SK-N-SH (cell line): ENCODE measurements around the gene ENSA. TPM values are rescaled to one million over a fixed set of nuclear protein-coding genes. Genes with fewer than 3 reads are reported as not detected.
"Not testable (repeated sequence)": the region's sequence is repeated elsewhere in the genome, so short reads cannot be mapped to it uniquely, and the experiment has no call there.

ENCODE experiments used
- CTCF ChIA-PET: fragments of 300-600, 350-600 bp; formaldehyde crosslinking; extraction: SDS; loops from one replicate; lab custom pipeline; 2021; lab: Yijun Ruan, JAX
- POLR2A ChIA-PET: fragments of 350-600 bp; sonication (Branson Sonifier 250); formaldehyde crosslinking; extraction: SDS; loops from one replicate; lab custom pipeline; 2020; ENCODE audit warnings: antibody characterized with exemption, inconsistent platforms; lab: Yijun Ruan, JAX
- DNase-seq: peaks from one replicate; pipeline ENCODE4 v3.0.0; 2012
- H2AFZ ChIP-seq: fragments of 200-600 bp; sonication (generic); 2 replicates; pipeline ENCODE4 v1.8.1; 2016; ENCODE audit warnings: antibody characterized with exemption, mild to moderate bottlenecking, low read depth
- H3F3A ChIP-seq: fragments of 200-600 bp; sonication (generic); replicated peaks from 2 replicates; pipeline ENCODE3; 2016; ENCODE audit warnings: antibody characterized with exemption, mild to moderate bottlenecking; ENCODE audit not compliant: insufficient read depth
- H3K27ac ChIP-seq, 2 experiments: fragments of 200-500 bp in 1 of 2; fragments of 200-600 bp in 1 of 2; sonication (Bioruptor generic) in 1 of 2; sonication (generic), shearing (Covaris generic) in 1 of 2; 2 replicates each; pipeline versions ENCODE4 v1.5.1 to v1.6.1; 2014 to 2016; ENCODE audit warnings: low read depth in 2 of 2, inconsistent platforms in 1 of 2, low read length in 1 of 2, mild to moderate bottlenecking in 1 of 2, mixed read lengths in 1 of 2
- H3K27me3 ChIP-seq: fragments of 200-600 bp; sonication (generic), shearing (Covaris generic); 2 replicates; pipeline ENCODE4 v1.6.1; 2016; ENCODE audit warnings: mixed run types; ENCODE audit not compliant: insufficient read depth
- H3K36me3 ChIP-seq, 2 experiments: fragments of 200-500 bp in 1 of 2; fragments of 200-600 bp in 1 of 2; sonication (Bioruptor generic) in 1 of 2; sonication (generic) in 1 of 2; replicated peaks in 1 of 2; 2 replicates each; pipeline versions ENCODE3 to v1.5.1; 2014 to 2016; ENCODE audit warnings: low read length in 1 of 2, mild to moderate bottlenecking in 1 of 2; ENCODE audit not compliant: insufficient read depth in 2 of 2, control insufficient read depth in 1 of 2
- H3K4me1 ChIP-seq, 2 experiments: fragments of 200-500 bp in 1 of 2; fragments of 200-600 bp in 1 of 2; sonication (Bioruptor generic) in 1 of 2; sonication (generic), shearing (Covaris generic) in 1 of 2; 2 replicates each; pipeline versions ENCODE4 v1.5.1 to v1.6.1; 2014 to 2016; ENCODE audit warnings: low read depth in 1 of 2, low read length in 1 of 2, mixed run types in 1 of 2; ENCODE audit not compliant: insufficient read depth in 2 of 2, control insufficient read depth in 1 of 2
- H3K4me2 ChIP-seq: fragments of 200-600 bp; sonication (generic), shearing (Covaris generic); 2 replicates; pipeline ENCODE4 v1.6.1; 2017; ENCODE audit warnings: mixed run types
- H3K4me3 ChIP-seq, 2 experiments: fragments of 200-500 bp in 1 of 2; fragments of 200-600 bp in 1 of 2; sonication (Bioruptor generic) in 1 of 2; sonication (generic), shearing (Covaris generic) in 1 of 2; 2 replicates each; pipeline versions ENCODE4 v1.5.1 to v1.8.1; 2014 to 2016; ENCODE audit warnings: low read depth in 2 of 2, inconsistent platforms in 1 of 2, low read length in 1 of 2, mild to moderate bottlenecking in 1 of 2, mixed read lengths in 1 of 2, moderate library complexity in 1 of 2
- H3K79me2 ChIP-seq: fragments of 200-600 bp; sonication (generic); 2 replicates; pipeline ENCODE4 v1.8.1; 2017; ENCODE audit warnings: mild to moderate bottlenecking; ENCODE audit not compliant: insufficient read depth
- H3K9ac ChIP-seq: fragments of 200-600 bp; sonication (generic); 2 replicates; pipeline ENCODE4 v1.6.1; 2017; ENCODE audit warnings: mixed run types
- H3K9me2 ChIP-seq: fragments of 200-600 bp; sonication (generic); 2 replicates; pipeline ENCODE4 v1.6.1; 2017; ENCODE audit warnings: mixed run types
- H3K9me3 ChIP-seq: fragments of 200-600 bp; sonication (generic); 2 replicates; pipeline ENCODE4 v1.6.1; 2017; ENCODE audit warnings: mixed run types, mild to moderate bottlenecking, moderate library complexity
- H4K20me1 ChIP-seq: fragments of 200-600 bp; sonication (generic); 2 replicates; pipeline ENCODE4 v1.6.1; 2017; ENCODE audit warnings: mild to moderate bottlenecking, mixed run types; ENCODE audit not compliant: insufficient read depth
- FOSL2 ChIP-seq: IDR thresholded peaks from 2 replicates; pipeline ENCODE4 v1.4.0; 2012; ENCODE audit warnings: low read depth, mild to moderate bottlenecking, moderate library complexity, borderline replicate concordance
- FOXJ3 ChIP-seq: sonication (generic); formaldehyde crosslinking; IDR thresholded peaks from 2 replicates; pipeline ENCODE4 v1.5.1; 2020; ENCODE audit warnings: mild to moderate bottlenecking, missing genetic modification reagents
- MEF2A ChIP-seq: IDR thresholded peaks from 2 replicates; pipeline ENCODE4 v1.4.0; 2012; ENCODE audit warnings: low read depth, borderline replicate concordance
- MXI1 ChIP-seq: IDR thresholded peaks from 2 replicates; pipeline ENCODE4 v1.6.1; 2012; ENCODE audit warnings: mild to moderate bottlenecking, low read depth, low read length, improper control_type of control experiment
- NFIC ChIP-seq: IDR thresholded peaks from 2 replicates; pipeline ENCODE4 v1.4.0; 2012; ENCODE audit warnings: borderline replicate concordance
- RCOR1 ChIP-seq: fragments of 150-350 bp; IDR thresholded peaks from 2 replicates; pipeline ENCODE4 v1.6.1; 2017; ENCODE audit warnings: antibody characterized with exemption, low read length
- RFX5 ChIP-seq: IDR thresholded peaks from 2 replicates; pipeline ENCODE4 v1.6.1; 2012; ENCODE audit warnings: mild to moderate bottlenecking, improper control_type of control experiment, low read length
- TAF1 ChIP-seq: IDR thresholded peaks from 2 replicates; pipeline ENCODE4 v1.6.1; 2012; ENCODE audit warnings: low read depth, mild to moderate bottlenecking, low read length, moderate library complexity, borderline replicate concordance
- YY1 ChIP-seq: IDR thresholded peaks from 2 replicates; pipeline ENCODE4 v1.4.0; 2012; ENCODE audit warnings: low read depth, mild to moderate bottlenecking
- WGBS: methylation state at CpG from one replicate; pipeline ENCODE4 v1.1.6; 2017; ENCODE audit warnings: low lambda C conversion rate; 5-methylcytosine and 5-hydroxymethylcytosine counted together
- polyA plus RNA-seq, 3 experiments: library from polyadenylated mRNA; depleted of rRNA; stranded (reverse); fragments of >200 nt; gene quantifications; 2 replicates each; pipeline ENCODE4 v1.2.3, GENCODE V29; 2012
- TF ChIP-seq, protein P1 (sequence below): IDR thresholded peaks from 2 replicates; pipeline ENCODE4 v1.4.0; 2012; ENCODE audit warnings: low read depth, borderline replicate concordance
- TF ChIP-seq, protein P2 (sequence below): IDR thresholded peaks from 2 replicates; pipeline ENCODE4 v1.4.0; 2012; ENCODE audit warnings: low read depth
- TF ChIP-seq, protein P3 (sequence below): IDR thresholded peaks from 2 replicates; pipeline ENCODE4 v1.6.1; 2012; ENCODE audit warnings: mild to moderate bottlenecking, low read depth, low read length, moderate library complexity

ENSA gene
- polyA plus RNA-seq, 1 of the 3 experiments (the other 2 are of a cell fraction) = 56.3 TPM

DNA sequence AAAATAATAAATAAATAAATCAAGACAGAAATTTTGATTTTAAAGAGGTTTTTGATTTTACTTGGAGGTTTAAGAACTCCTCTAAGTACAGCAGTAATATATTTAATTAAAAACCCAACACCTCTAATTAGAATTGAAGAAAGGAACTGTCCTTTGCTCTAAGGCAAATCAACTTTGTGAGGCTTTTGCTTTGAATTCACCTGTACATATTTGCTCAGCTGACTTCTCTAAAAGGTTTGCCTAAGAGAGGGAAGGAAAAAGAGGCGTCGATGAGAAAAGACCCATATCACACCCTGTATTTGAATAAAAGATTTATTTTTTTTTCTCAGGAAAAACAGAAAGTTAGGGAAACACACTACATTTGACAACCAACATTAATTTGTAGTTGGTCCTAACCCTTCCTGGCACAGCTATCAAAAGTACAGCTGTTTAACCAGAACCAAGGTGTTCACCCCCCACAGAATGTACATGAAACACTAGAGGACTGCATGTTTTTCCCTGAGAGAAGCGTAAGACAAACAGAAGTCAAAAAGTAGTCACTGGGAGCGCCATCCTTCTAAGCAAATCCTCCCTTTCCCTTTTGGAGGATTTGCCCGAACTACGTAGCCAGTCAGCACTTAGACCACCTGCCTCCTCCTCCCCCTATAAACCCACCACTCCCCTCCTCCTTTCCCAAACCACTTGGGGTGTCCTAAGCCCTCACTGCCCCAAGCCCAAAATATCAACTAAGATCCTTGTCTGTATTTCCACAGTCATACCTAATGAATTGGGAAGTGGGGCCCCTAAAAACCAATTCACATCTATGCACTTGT is 54.9 kb downstream of the ENSA start:
- peaks cover 58 to 81% of the 10 kb centered on the region in 2 experiments for H3K36me3 ChIP-seq
- H3K9me3 ChIP-seq = no peaks in the 10 kb centered on the region
- ChIA-PET CTCF (interaction anchor here (13.4 kb wide), 1 partner anchor 13 kb away, joined by 142 read pairs; no protein-coding TSS in a partner anchor), POLR2A (interaction anchor here (7.0 kb wide), 1 partner anchor 10 kb away, joined by 149 read pairs; no protein-coding TSS in a partner anchor)
- H3K4me1 ChIP-seq = peaks cover 15 to 24% of the 10 kb centered on the region in 2 experiments; a peak in 3 of 4 replicates
- peaks cover 100% of the 10 kb centered on the region for H3K79me2 ChIP-seq
- peaks cover 95% of the 10 kb centered on the region for H4K20me1 ChIP-seq
- peaks cover 89% of the 10 kb centered on the region for H3F3A ChIP-seq
- peak overlapping the region; percentile 89 for H3K4me2 ChIP-seq
- no peak overlapping the region; the same call in 1 of the 2 replicates for H2AFZ ChIP-seq
- no peaks in the 10 kb centered on the region for H3K27me3 ChIP-seq
- no peak for DNase-seq
- TF ChIP-seq, protein P1, sequence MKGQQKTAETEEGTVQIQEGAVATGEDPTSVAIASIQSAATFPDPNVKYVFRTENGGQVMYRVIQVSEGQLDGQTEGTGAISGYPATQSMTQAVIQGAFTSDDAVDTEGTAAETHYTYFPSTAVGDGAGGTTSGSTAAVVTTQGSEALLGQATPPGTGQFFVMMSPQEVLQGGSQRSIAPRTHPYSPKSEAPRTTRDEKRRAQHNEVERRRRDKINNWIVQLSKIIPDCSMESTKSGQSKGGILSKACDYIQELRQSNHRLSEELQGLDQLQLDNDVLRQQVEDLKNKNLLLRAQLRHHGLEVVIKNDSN = no peak
- TF ChIP-seq MXI1 (no peak), NFIC (no peak), RFX5 (no peak), FOSL2 (no peak), RCOR1 (no peak), YY1 (no peak), MEF2A (no peak), TAF1 (no peak), FOXJ3 (no peak)
- TF ChIP-seq, protein P2, sequence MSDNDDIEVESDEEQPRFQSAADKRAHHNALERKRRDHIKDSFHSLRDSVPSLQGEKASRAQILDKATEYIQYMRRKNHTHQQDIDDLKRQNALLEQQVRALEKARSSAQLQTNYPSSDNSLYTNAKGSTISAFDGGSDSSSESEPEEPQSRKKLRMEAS = no peak
- TF ChIP-seq, protein P3, sequence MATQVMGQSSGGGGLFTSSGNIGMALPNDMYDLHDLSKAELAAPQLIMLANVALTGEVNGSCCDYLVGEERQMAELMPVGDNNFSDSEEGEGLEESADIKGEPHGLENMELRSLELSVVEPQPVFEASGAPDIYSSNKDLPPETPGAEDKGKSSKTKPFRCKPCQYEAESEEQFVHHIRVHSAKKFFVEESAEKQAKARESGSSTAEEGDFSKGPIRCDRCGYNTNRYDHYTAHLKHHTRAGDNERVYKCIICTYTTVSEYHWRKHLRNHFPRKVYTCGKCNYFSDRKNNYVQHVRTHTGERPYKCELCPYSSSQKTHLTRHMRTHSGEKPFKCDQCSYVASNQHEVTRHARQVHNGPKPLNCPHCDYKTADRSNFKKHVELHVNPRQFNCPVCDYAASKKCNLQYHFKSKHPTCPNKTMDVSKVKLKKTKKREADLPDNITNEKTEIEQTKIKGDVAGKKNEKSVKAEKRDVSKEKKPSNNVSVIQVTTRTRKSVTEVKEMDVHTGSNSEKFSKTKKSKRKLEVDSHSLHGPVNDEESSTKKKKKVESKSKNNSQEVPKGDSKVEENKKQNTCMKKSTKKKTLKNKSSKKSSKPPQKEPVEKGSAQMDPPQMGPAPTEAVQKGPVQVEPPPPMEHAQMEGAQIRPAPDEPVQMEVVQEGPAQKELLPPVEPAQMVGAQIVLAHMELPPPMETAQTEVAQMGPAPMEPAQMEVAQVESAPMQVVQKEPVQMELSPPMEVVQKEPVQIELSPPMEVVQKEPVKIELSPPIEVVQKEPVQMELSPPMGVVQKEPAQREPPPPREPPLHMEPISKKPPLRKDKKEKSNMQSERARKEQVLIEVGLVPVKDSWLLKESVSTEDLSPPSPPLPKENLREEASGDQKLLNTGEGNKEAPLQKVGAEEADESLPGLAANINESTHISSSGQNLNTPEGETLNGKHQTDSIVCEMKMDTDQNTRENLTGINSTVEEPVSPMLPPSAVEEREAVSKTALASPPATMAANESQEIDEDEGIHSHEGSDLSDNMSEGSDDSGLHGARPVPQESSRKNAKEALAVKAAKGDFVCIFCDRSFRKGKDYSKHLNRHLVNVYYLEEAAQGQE = no peak
- H3K9me2 ChIP-seq = no peaks in the 10 kb centered on the region
- 92% methylated on average over 6 of the region's 6 CpGs for WGBS
- peak overlapping the region; percentile 95 to 98; a peak in 3 of 4 replicates for H3K4me3 ChIP-seq
- H3K9ac ChIP-seq = peak overlapping the region; percentile 100; the same call in 1 of the 2 replicates
- H3K27ac ChIP-seq = peak overlapping the region; percentile 44 to 100

DNA sequence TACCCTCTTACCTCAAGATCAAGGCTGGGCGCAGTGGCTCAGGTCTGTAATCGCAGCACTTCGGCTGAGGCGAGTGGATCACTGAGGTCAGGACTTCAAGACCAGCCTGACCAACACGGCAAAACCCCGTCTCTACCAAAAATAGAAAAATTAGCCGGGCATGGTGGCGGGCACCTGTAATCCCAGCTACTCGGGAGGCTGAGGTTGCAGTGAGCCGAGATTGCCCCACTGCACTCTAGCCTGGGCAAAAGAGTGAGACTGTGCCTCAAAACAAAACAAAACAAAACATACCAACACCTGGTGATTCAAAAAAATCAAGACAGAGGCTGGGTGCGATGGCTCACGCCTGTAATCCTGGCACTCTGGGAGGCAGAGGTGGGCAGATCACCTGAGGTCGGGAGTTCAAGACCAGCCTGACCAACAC is 55.8 kb downstream of the ENSA start:
- peaks cover 95% of the 10 kb centered on the region for H3F3A ChIP-seq
- peaks cover 58 to 77% of the 10 kb centered on the region in 2 experiments for H3K36me3 ChIP-seq
- H2AFZ ChIP-seq, POLR2A ChIA-PET, DNase-seq, H3K9me2 ChIP-seq, H3K9me3 ChIP-seq, H3K27me3 ChIP-seq, H3K4me3 ChIP-seq, H3K9ac ChIP-seq: not testable (repeated sequence)
- H3K4me1 ChIP-seq = peaks cover 22 to 28% of the 10 kb centered on the region in 2 experiments
- 98% methylated on average over 13 of the region's 13 CpGs for WGBS
- peak overlapping the region in 1 of 2 experiments; percentile 100; a peak in 2 of 4 replicates for H3K27ac ChIP-seq
- H3K79me2 ChIP-seq = peaks cover 100% of the 10 kb centered on the region
- CTCF ChIA-PET = interaction anchor here (13.4 kb wide), 1 partner anchor 12 kb away, joined by 142 read pairs; no protein-coding TSS in a partner anchor
- H3K4me2 ChIP-seq = peak overlapping the region; percentile 89
- H4K20me1 ChIP-seq = peaks cover 96% of the 10 kb centered on the region
